ENCODE results near the gene RAD51AP2. TPM values are rescaled to one million over a fixed set of nuclear protein-coding genes. Genes with fewer than 3 reads are reported as not detected.

Gene RAD51AP2
- total and polyA plus RNA-seq, 10 of the 15 experiments (the other 5 are each of a cell fraction or from before 2014, with no cell fraction given) = under 0.01 to 0.02 TPM; not detected in 8

- ATAC-seq = no peak
- H3K4me1 ChIP-seq (ENCODE audit: control insufficient read depth, insufficient read depth, low read length) = no peaks in the 10 kb centered on the region
- no peaks in the 10 kb centered on the region for H3K9me3 ChIP-seq (replicated peaks; ENCODE audit: control insufficient read depth, insufficient read depth, low read length)
- ChIA-PET POLR2A (no interaction called here), CTCF (no interaction called here), RAD21 (ENCODE audit: unreplicated experiment) (no interaction called here), SMC1A (ENCODE audit: uncharacterized antibody, unreplicated experiment) (no interaction called here)
- H4K20me1 ChIP-seq (ENCODE audit: control insufficient read depth, insufficient read depth) = no peaks in the 10 kb centered on the region
- H3K4me3 ChIP-seq = no peak overlapping the region
- FAIRE-seq = no peak
- no peak overlapping the region for H3K9ac ChIP-seq (ENCODE audit: control insufficient read depth, insufficient read depth, low read length)
- DNase-seq (ENCODE audit: low read depth, low spot score) = no peak
- H3K79me2 ChIP-seq (ENCODE audit: control insufficient read depth, insufficient read depth, low read length) = no peaks in the 10 kb centered on the region
- H3K36me3 ChIP-seq (ENCODE audit: control insufficient read depth in 2 of 2, insufficient read depth in 2 of 2, low read length in 1 of 2) = no peaks in the 10 kb centered on the region
- H2AFZ ChIP-seq (ENCODE audit: control insufficient read depth, low read depth, low read length) = no peak overlapping the region
- BruUV-seq (replicated peaks) = no TSS peak
- intact Hi-C loops (cut with micrococcal nuclease; ENCODE audit: unreplicated experiment) = no loop called here
- H3K4me2 ChIP-seq (ENCODE audit: control insufficient read depth, insufficient read depth) = no peak overlapping the region
- in situ Hi-C loops (cut with MboI) = no loop called here
- no peak overlapping the region for H3K27ac ChIP-seq (ENCODE audit: control insufficient read depth, insufficient read depth)
- WGBS (ENCODE audit: insufficient coverage, insufficient replicate concordance, low lambda C conversion rate, missing lambda C conversion rate) = 23% methylated on average over 13 of the region's 13 CpGs
- H3K27me3 ChIP-seq (replicated peaks in 1 of 2; ENCODE audit: control insufficient read depth in 2 of 2, insufficient read depth in 2 of 2, low read length in 1 of 2) = peaks cover 11 to 20% of the 10 kb centered on the region in 2 experiments
- TF ChIP-seq KDM1A (IDR thresholded peaks at IDR 0.05; ENCODE audit: borderline replicate concordance) (no peak), KAT2A (conservative IDR thresholded peaks at IDR 0.05; ENCODE audit: control insufficient read depth, low read depth, low read length) (no peak), CHD4 (IDR thresholded peaks at IDR 0.05) (no peak), ZBED1 (IDR thresholded peaks at IDR 0.05; ENCODE audit: borderline replicate concordance) (no peak), ESRRA (IDR thresholded peaks at IDR 0.05; ENCODE audit: low read length) (no peak), IKZF2 (IDR thresholded peaks at IDR 0.05) (no peak), ZBTB40 (IDR thresholded peaks at IDR 0.05; ENCODE audit: borderline replicate concordance) (no peak), MTA3 (IDR thresholded peaks at IDR 0.05; ENCODE audit: borderline replicate concordance, low read length) (no peak), E2F4 (IDR thresholded peaks at IDR 0.05; ENCODE audit: low read depth, low read length) (no peak), NFXL1 (IDR thresholded peaks at IDR 0.05; ENCODE audit: borderline replicate concordance) (no peak), ATF7 (IDR thresholded peaks at IDR 0.05; ENCODE audit: low read depth) (no peak), MYC (IDR thresholded peaks at IDR 0.05; ENCODE audit: insufficient read depth, insufficient read length, insufficient replicate concordance, low read length, severe bottlenecking) (no peak), SMC3 (IDR thresholded peaks at IDR 0.05; ENCODE audit: borderline replicate concordance, low read length) (no peak), HCFC1 (IDR thresholded peaks at IDR 0.05; ENCODE audit: low read length) (no peak), RAD51 (IDR thresholded peaks at IDR 0.05) (no peak), TAF1 (IDR thresholded peaks at IDR 0.05; ENCODE audit: borderline replicate concordance, low read depth, low read length) (no peak), EZH2 (IDR thresholded peaks at IDR 0.05; ENCODE audit: borderline replicate concordance, control insufficient read depth, low read depth, low read length) (no peak), CEBPZ (IDR thresholded peaks at IDR 0.05; ENCODE audit: low read depth, low read length) (no peak)
Observed at GRCh38 chr2:17539611-17540092, 21.4 kb upstream of the RAD51AP2 start.
